Memory B cell (primary cell): Measurements from ENCODE around the gene CXCL10.
"Not testable (repeated sequence)": the region's sequence is repeated elsewhere in the genome, so short reads cannot be mapped to it uniquely, and the experiment has no call there.

Source experiments
- ATAC-seq: fragments of 150-1000 bp; cut with Tn5 transposase; 2 replicates; pipeline ENCODE4 v1.10.0; 2021; ENCODE audit warnings: low read depth, mild to moderate bottlenecking, moderate library complexity
- DNase-seq, 2 donors: peaks; one replicate each; pipeline ENCODE4 v3.0.0; 2022; ENCODE audit warnings: low spot score in 2 of 2
- H3K27ac Mint-ChIP-seq: one replicate; pipeline ENCODE4 v1.8.0; 2022; ENCODE audit warnings: mild to moderate bottlenecking, moderate library complexity, mixed read lengths
- H3K27me3 Mint-ChIP-seq: one replicate; pipeline ENCODE4 v1.8.0; 2022; ENCODE audit warnings: mixed read lengths
- H3K36me3 Mint-ChIP-seq: one replicate; pipeline ENCODE4 v1.8.0; 2022; ENCODE audit warnings: mild to moderate bottlenecking, mixed read lengths
- H3K4me1 Mint-ChIP-seq: one replicate; pipeline ENCODE4 v1.8.0; 2022; ENCODE audit warnings: mixed read lengths
- H3K4me3 Mint-ChIP-seq: one replicate; pipeline ENCODE4 v1.8.0; 2022; ENCODE audit warnings: mild to moderate bottlenecking, moderate library complexity, mixed read lengths
- H3K9me3 Mint-ChIP-seq: one replicate; pipeline ENCODE4 v1.8.0; 2022; ENCODE audit warnings: mixed read lengths

CXCL10 gene

GRCh38 chr4:76049860-76050416 is 26.6 kb upstream of the CXCL10 start:
- H3K9me3 Mint-ChIP-seq, ATAC-seq, H3K4me1 Mint-ChIP-seq, H3K36me3 Mint-ChIP-seq, DNase-seq, H3K27me3 Mint-ChIP-seq, H3K4me3 Mint-ChIP-seq, H3K27ac Mint-ChIP-seq: not testable (repeated sequence)

GRCh38 chr4:76044686-76045085 is 21.4 kb upstream of the CXCL10 start:
- H3K27ac Mint-ChIP-seq, DNase-seq, H3K36me3 Mint-ChIP-seq: not testable (repeated sequence)

GRCh38 chr4:76043306-76043705 is 20.0 kb upstream of the CXCL10 start:
- not testable (repeated sequence) for H3K27me3 Mint-ChIP-seq, H3K36me3 Mint-ChIP-seq, H3K9me3 Mint-ChIP-seq, H3K27ac Mint-ChIP-seq, H3K4me3 Mint-ChIP-seq, H3K4me1 Mint-ChIP-seq, DNase-seq, ATAC-seq

More at GRCh38 chr4:76044686-76045085, 21.4 kb upstream of the CXCL10 start:
- not testable (repeated sequence) for H3K27me3 Mint-ChIP-seq, H3K4me3 Mint-ChIP-seq, H3K9me3 Mint-ChIP-seq, ATAC-seq, H3K4me1 Mint-ChIP-seq

- H3K9me3 Mint-ChIP-seq, H3K27ac Mint-ChIP-seq, H3K27me3 Mint-ChIP-seq, ATAC-seq, H3K4me1 Mint-ChIP-seq, H3K36me3 Mint-ChIP-seq, DNase-seq: not testable (repeated sequence)
- H3K4me3 Mint-ChIP-seq, result peak overlapping the region; percentile 29
Measured at GRCh38 chr4:76042241-76042998, 19.1 kb upstream of the CXCL10 start.

GRCh38 chr4:76036855-76037254 is 13.6 kb upstream of the CXCL10 start:
- Mint-ChIP-seq H3K9me3 (no peaks in the 10 kb centered on the region), H3K27ac (no peak overlapping the region), H3K4me3 (no peak overlapping the region), H3K36me3 (no peaks in the 10 kb centered on the region), H3K4me1 (no peaks in the 10 kb centered on the region), H3K27me3 (peaks cover 2% of the 10 kb centered on the region)
- DNase-seq, result no peak
- ATAC-seq, result no peak

- peaks cover 2% of the 10 kb centered on the region for H3K27me3 Mint-ChIP-seq
- H3K4me3 Mint-ChIP-seq, result no peak within 1 kb of the TSS
- DNase-seq (no peak), ATAC-seq (no peak)
- H3K9me3 Mint-ChIP-seq, result no peaks in the 10 kb centered on the region
- no peak within 1 kb of the TSS for H3K27ac Mint-ChIP-seq
- no peaks in the 10 kb centered on the region for H3K4me1 Mint-ChIP-seq
- no peaks in the 10 kb centered on the region for H3K36me3 Mint-ChIP-seq
Measured at GRCh38 chr4:76035799-76036380, 12.6 kb upstream of the CXCL10 start, which contains the start of gene CXCL11. TSS of gene CXCL11 (minus strand) at chr4:76036070. CDS start at chr4:76035987, 83 bp downstream.

- no peaks in the 10 kb centered on the region for H3K27me3 Mint-ChIP-seq
- ATAC-seq, result no peak
- H3K4me3 Mint-ChIP-seq, result no peak overlapping the region
- H3K9me3 Mint-ChIP-seq, result no peaks in the 10 kb centered on the region
- no peak for DNase-seq
- H3K4me1 Mint-ChIP-seq, result no peaks in the 10 kb centered on the region
- no peak overlapping the region for H3K27ac Mint-ChIP-seq
- no peaks in the 10 kb centered on the region for H3K36me3 Mint-ChIP-seq
Measured at GRCh38 chr4:76035141-76035540, 11.8 kb upstream of the CXCL10 start.

GRCh38 chr4:76029300-76029699 is 6.0 kb upstream of the CXCL10 start:
- no peak for DNase-seq
- H3K9me3 Mint-ChIP-seq, result no peaks in the 10 kb centered on the region
- H3K36me3 Mint-ChIP-seq, result no peaks in the 10 kb centered on the region
- no peaks in the 10 kb centered on the region for H3K27me3 Mint-ChIP-seq
- ATAC-seq, result no peak
- no peak overlapping the region for H3K27ac Mint-ChIP-seq
- H3K4me3 Mint-ChIP-seq, result no peak overlapping the region
- peaks cover 10% of the 10 kb centered on the region for H3K4me1 Mint-ChIP-seq

GRCh38 chr4:76028350-76028765 is 5.1 kb upstream of the CXCL10 start:
- H3K27ac Mint-ChIP-seq, result peak overlapping the region; percentile 78
- H3K27me3 Mint-ChIP-seq, result no peaks in the 10 kb centered on the region
- peak overlapping the region; percentile 62 for H3K4me3 Mint-ChIP-seq
- peaks cover 14% of the 10 kb centered on the region for H3K4me1 Mint-ChIP-seq
- no peak for DNase-seq
- no peaks in the 10 kb centered on the region for H3K36me3 Mint-ChIP-seq
- peak; percentile 53 for ATAC-seq
- H3K9me3 Mint-ChIP-seq, result no peaks in the 10 kb centered on the region

- Mint-ChIP-seq H3K4me3 (no peak overlapping the region), H3K9me3 (no peaks in the 10 kb centered on the region), H3K4me1 (peaks cover 28% of the 10 kb centered on the region), H3K27ac (no peak overlapping the region), H3K27me3 (no peaks in the 10 kb centered on the region), H3K36me3 (no peaks in the 10 kb centered on the region)
- DNase-seq, result no peak
- ATAC-seq, result no peak
Measured at GRCh38 chr4:76024065-76024464, 768 bp upstream of the CXCL10 start.

GRCh38 chr4:76022677-76023076 is 620 bp downstream of the CXCL10 start:
- no peaks in the 10 kb centered on the region for H3K9me3 Mint-ChIP-seq
- H3K4me3 Mint-ChIP-seq, result no peak overlapping the region
- DNase-seq (no peak), ATAC-seq (no peak)
- H3K27me3 Mint-ChIP-seq, result no peaks in the 10 kb centered on the region
- peak overlapping the region; percentile 3 for H3K27ac Mint-ChIP-seq
- H3K36me3 Mint-ChIP-seq, result no peaks in the 10 kb centered on the region
- H3K4me1 Mint-ChIP-seq, result peaks cover 22% of the 10 kb centered on the region

- no peaks in the 10 kb centered on the region for H3K27me3 Mint-ChIP-seq
- ATAC-seq (no peak), DNase-seq (no peak)
- no peaks in the 10 kb centered on the region for H3K36me3 Mint-ChIP-seq
- peaks cover 22% of the 10 kb centered on the region for H3K4me1 Mint-ChIP-seq
- H3K9me3 Mint-ChIP-seq, result no peaks in the 10 kb centered on the region
- no peak overlapping the region for H3K4me3 Mint-ChIP-seq
- peak overlapping the region; percentile 5 for H3K27ac Mint-ChIP-seq
Measured at GRCh38 chr4:76022031-76022430, 1.3 kb downstream of the CXCL10 start.

GRCh38 chr4:76017056-76017686 is 6.1 kb downstream of the CXCL10 start:
- H3K27ac Mint-ChIP-seq, result no peak overlapping the region
- no peaks in the 10 kb centered on the region for H3K9me3 Mint-ChIP-seq
- H3K27me3 Mint-ChIP-seq, result no peaks in the 10 kb centered on the region
- H3K36me3 Mint-ChIP-seq, result no peaks in the 10 kb centered on the region
- DNase-seq (no peak), ATAC-seq (no peak)
- H3K4me3 Mint-ChIP-seq, result no peak overlapping the region
- peaks cover 29% of the 10 kb centered on the region for H3K4me1 Mint-ChIP-seq

- H3K4me1 Mint-ChIP-seq, result peaks cover 25% of the 10 kb centered on the region
- no peaks in the 10 kb centered on the region for H3K27me3 Mint-ChIP-seq
- no peak for DNase-seq
- H3K4me3 Mint-ChIP-seq, result no peak overlapping the region
- no peaks in the 10 kb centered on the region for H3K9me3 Mint-ChIP-seq
- ATAC-seq, result peak; percentile 42
- H3K27ac Mint-ChIP-seq, result no peak overlapping the region
- no peaks in the 10 kb centered on the region for H3K36me3 Mint-ChIP-seq
Measured at GRCh38 chr4:76016393-76016792, 6.9 kb downstream of the CXCL10 start.
